Bronchial smooth muscle cell (primary cell): Measurements from ENCODE around the gene CD63. TPM values are rescaled to one million over a fixed set of nuclear protein-coding genes. Genes with fewer than 3 reads are reported as not detected.

ENCODE experiments used
- total RNA-seq: library from RNA; depleted of rRNA; stranded (reverse); fragments of >200 nt; gene quantifications from 2 replicates; pipeline ENCODE4 v1.2.1, GENCODE V29; 2014

Gene CD63, protein sequence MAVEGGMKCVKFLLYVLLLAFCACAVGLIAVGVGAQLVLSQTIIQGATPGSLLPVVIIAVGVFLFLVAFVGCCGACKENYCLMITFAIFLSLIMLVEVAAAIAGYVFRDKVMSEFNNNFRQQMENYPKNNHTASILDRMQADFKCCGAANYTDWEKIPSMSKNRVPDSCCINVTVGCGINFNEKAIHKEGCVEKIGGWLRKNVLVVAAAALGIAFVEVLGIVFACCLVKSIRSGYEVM
- total RNA-seq = 3,848 and 5,531 TPM in 2 replicates

DNA sequence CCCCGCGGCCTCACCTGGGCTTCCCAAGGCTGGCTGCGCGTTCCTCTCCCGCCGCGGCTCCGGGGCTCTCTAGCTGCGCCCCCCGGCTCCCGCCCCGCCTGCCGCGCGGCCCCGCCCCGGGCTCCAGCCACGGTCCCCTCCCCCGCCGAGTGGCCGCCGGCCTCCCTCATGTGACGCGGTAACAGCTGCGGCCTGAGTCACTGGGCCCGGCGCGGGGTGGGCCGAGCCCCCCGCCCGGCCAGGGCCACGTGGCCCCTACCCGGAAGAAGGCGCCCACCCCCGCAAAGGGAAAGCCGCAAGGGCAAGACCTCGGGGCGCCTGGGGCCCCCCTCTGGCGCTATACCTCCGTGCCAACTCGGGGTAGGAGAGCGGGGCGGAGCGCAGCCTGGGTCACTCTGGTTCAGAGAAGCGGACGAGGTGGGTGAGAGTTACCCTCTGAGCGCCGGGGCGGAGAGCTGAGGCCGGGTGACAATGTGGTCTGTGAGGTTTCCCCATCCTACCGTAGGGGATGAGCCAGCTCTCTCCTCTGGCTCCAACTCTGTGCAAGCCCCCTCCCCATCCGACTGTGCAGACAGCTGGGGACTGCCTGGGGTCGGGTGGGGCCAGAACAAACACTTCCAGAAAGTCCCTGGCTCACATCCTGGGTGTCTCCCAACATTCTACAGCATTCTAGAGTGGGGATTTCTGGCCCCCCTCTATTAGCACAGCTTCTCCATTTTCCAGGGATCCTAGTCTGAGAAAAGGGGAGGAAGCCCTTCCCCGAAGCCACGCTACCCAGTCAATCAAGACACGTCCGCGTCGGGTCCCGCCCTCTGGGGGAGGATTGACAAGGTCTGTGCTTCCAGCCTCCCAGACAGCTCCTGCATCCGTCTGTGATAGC lies at the start of gene CD63:
TSS of gene CD63 (minus strand) at position 71 of the 880 bp plus-strand sequence. CDS start 668 bp downstream, outside the sequence.

DNA sequence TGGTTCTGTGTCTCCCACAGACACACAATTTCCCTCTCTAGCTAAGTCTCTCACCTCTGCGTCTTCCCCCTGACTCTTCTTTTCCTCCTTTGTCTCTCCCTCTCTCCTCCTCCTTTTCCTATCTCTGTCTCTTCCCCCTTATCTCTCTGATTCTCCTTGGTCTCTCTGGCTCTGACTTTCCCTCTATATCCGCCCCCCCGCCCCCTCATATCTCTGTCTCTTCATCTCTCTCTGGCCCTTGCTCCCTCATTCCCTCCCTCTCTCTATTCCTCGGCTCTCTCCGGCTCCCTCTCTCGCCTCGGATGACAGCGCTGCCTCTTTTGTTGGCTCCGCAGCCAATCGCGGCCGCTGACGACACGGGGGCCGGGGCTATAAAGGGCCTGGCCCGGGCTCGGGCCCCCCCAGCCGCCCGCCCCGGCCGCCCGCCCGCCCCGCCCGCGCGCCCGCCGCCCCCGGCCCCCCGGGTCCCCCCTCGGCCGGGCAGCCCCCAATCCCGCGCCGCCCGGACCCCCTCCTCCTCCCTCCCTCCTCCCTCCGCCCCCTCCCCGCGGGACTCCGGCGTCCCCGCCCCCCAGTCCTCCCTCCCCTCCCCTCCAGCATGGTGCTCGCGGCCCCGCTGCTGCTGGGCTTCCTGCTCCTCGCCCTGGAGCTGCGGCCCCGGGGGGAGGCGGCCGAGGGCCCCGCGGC lies 14.1 kb upstream of the CD63 start, which contains the start of gene GDF11:
TSS of gene GDF11 (plus strand) at position 404 of the 687 bp plus-strand sequence. CDS start at position 599, 195 bp downstream.

DNA sequence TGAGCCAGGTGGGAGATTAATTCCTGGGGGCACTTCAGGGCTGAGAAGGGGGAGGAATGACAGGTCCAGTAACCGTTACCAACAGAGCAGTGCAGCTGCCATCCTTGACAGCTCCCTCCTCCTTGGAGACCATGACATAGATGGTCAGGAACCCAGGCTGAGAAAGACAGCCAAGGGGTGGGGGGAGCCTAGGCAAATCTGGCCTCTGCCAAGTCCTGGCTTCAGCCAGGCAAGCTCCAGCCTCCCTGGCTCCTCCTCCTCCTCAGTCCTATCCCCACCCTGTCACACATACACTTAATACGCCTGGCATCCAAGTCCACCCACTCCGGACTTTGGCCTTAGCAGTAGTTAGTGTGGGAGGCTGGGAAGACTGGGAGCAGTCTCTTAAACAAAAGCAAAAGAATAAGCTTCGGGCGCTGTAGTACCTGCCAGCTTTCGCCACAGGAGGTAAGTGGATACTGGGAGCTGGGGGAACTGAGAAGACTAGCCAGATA lies 8.7 kb downstream of the CD63 start, which contains the start of gene RDH5:
TSS of gene RDH5 (plus strand) at position 323 of the 494 bp plus-strand sequence. CDS start 792 bp downstream, outside the sequence.

DNA sequence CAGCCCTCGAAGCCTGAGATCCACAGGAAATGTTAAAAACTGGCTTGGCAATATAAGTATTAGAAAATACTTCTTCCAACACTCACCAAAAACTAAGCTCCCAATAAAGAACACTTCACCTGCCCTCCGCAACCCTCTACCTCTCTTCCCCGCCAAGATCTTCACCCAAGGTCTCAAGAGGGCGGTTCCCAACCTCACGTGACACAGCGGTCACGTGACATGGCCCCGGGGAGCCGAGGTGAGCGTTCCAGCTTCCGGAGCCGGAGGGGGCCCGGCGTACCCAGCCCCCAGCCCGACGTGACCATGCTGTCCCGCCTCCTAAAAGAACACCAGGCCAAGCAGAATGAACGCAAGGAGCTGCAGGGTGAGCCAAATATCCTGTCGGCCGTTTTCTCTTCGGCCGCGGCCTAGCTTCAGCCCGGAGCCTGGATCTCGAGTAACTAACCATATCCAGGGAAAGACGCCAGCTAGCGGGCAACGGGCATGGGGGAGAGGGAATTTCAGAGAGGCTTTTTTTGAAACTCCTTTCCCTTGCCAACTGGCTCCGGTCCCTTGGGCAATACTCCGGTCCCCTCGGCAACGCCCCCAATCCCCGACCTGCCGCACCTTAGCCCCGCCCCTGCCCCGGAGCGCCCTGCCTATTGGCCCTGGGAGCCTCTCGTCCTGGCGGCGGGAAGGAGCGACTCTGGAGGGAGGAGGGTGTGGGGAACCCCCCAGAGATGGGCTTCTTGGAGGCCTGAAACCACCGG lies 12.8 kb downstream of the CD63 start, which contains the start of gene BLOC1S1:
TSS of gene BLOC1S1 (plus strand) at position 214 of the 749 bp plus-strand sequence. CDS start at position 220, 6 bp downstream.

DNA sequence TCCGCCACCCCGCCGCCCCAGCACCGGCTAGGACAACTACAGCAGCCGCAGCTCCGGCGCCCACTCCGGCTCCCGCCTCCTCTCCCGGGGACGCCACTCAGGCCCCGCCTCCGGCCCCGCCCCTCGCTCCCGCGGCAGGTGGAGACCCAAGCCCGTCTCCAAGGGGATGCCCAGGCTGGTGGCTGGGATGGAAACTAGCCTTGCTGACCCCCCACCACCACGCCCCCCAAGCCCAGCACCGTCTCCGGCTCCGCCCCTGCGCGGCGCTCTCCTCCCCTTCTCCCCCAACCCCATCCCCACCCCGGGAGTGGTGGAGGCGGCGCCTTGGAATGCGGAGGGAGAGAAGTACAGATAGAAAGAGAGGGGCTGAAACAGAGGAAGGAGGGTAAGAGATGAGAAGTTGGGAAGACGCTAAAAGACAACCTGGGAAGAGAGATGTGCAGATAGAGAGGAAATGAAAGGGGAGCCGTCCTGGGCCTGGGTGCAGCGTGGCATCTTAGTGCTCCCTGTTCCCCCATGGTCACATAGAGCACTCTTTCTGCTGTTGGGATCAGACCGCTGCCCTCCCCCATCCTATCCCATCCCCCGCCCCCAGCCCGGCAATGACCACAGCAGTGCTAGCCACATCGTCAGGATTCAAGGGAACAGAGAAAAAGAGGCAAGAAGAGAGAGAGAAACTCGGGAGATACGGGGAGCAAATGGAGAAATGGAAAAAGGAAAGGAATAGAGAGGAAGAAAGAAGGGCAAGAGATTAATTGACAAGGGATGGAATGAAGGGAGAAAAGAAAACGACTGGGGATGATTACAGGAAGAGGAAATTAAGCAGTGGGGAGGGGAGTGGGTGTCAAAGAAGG lies 20.7 kb downstream of the CD63 start, which contains the start of gene ITGA7:
TSS of gene ITGA7 (minus strand) at position 64 of the 854 bp plus-strand sequence. CDS start 222 bp downstream, outside the sequence.

Other genes starting within 250 kb of the CD63 start
- gene OR6C68, start 236.6 kb downstream of the CD63 start, total RNA-seq = not detected in 2 replicates
- not detected in 2 replicates for gene OR6C4, start 179.4 kb downstream of the CD63 start, total RNA-seq
- gene OR2AP1, start 156.5 kb downstream of the CD63 start, total RNA-seq = not detected in 2 replicates
- gene OR10P1, start 92.1 kb downstream of the CD63 start, total RNA-seq = not detected in 2 replicates
- gene ITGA7, start 21.1 kb downstream of the CD63 start, total RNA-seq = 2.7 and 3.8 TPM in 2 replicates
- gene BLOC1S1, start 13.0 kb downstream of the CD63 start, total RNA-seq = 154 and 162 TPM in 2 replicates
- 8.7 and 10.4 TPM in 2 replicates for gene RDH5, start 8.6 kb downstream of the CD63 start, total RNA-seq
- 4.5 and 5.0 TPM in 2 replicates for gene GDF11, start 14.1 kb upstream of the CD63 start, total RNA-seq
- gene SARNP, start 88.7 kb upstream of the CD63 start, total RNA-seq = 65.7 and 101 TPM in 2 replicates
- 20.8 and 23.9 TPM in 2 replicates for gene ORMDL2, start 89.0 kb upstream of the CD63 start, total RNA-seq
- gene DNAJC14, start 100.6 kb upstream of the CD63 start, total RNA-seq = 55.8 and 58.3 TPM in 2 replicates
- 6.0 and 6.1 TPM in 2 replicates for gene MMP19, start 113.9 kb upstream of the CD63 start, total RNA-seq
- gene PYM1, start 198.9 kb upstream of the CD63 start, total RNA-seq = 29.8 and 43.8 TPM in 2 replicates
- 36.4 and 38.0 TPM in 2 replicates for gene DGKA, start 202.2 kb upstream of the CD63 start, total RNA-seq
- 0.43 and 1.3 TPM in 2 replicates for gene PMEL, start 237.0 kb upstream of the CD63 start, total RNA-seq
- gene CDK2, start 237.8 kb upstream of the CD63 start, total RNA-seq = 4.5 and 6.8 TPM in 2 replicates
- 37.5 and 43.0 TPM in 2 replicates for gene RAB5B, start 245.1 kb upstream of the CD63 start, total RNA-seq